Measurements from ENCODE around the gene DUOXA1. TPM values are rescaled to one million over a fixed set of nuclear protein-coding genes. Genes with fewer than 3 reads are reported as not detected.
"Not testable (repeated sequence)": the region's sequence is repeated elsewhere in the genome, so short reads cannot be mapped to it uniquely, and the experiment has no call there.

Gene DUOXA1
- polyA plus RNA-seq, 3 donors: 0.16 to 0.56 (median 0.20) TPM

DNA sequence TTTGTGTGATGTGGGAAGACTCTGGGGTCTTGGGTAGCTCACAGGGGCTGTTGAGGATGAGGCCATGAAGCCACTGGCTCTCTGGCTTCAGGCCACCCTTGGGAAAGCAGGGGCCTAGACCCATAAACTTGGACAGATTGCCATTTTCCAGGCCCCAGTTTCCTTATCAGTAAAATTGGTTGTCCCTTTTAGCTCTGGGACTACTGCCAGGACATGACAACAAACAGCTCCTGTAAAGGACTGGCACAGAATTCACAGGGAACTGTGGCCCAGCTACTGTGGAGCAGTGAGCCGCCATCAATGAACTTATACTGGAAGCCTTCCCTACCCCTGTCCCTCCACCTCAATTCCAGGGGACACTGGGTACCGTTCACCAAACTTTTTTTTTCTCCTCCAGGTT lies 52.3 kb downstream of the DUOXA1 start:
- DNase-seq (ENCODE audit: extremely low read depth in 1 of 11, low read depth in 9 of 11, low spot score in 4 of 11): not testable (repeated sequence)

DNA sequence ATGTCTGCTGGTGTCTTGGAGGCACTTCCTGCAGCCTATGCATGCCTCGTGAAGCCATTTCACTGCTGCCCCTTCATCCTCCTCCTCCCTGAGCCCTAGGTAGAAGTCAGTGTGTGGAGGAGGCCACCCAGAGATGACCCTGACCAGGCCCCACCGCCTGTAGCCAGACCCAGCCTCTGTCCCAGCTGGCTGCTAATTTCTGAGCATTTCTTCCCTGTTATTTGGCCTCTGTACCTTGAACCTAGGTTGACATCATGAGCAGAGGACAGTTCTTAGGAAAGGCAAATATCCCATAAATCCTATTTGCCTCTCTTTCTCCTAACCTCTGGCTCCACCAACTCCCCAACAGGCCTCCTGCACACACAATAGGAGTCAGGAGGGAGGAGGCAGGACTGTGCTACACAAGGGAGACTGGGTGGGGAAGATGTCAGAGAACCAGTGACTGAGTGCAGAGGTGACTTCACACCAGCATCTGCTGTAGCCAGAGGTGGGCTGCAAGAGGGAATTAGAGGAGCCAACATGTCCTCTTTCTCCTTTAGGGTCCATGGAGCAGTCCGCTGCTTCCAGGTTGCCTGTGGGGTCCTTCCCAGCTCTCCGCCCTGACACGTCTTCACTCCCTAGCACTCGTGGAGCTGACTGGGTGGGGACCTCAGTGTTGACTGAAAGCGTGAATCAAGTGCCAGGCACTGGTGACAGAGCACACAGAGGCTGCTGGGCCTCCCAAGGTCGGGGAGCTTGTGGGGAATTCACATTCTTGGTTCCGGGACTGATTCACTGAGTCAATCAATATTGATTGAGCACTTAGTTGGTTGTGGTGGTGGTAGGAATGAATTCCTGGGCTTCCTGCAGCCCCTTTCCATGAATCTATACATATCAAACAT lies 54.0 kb downstream of the DUOXA1 start:
- not testable (repeated sequence) for DNase-seq (ENCODE audit: extremely low read depth in 1 of 11, low read depth in 9 of 11, low spot score in 4 of 11)

DNA sequence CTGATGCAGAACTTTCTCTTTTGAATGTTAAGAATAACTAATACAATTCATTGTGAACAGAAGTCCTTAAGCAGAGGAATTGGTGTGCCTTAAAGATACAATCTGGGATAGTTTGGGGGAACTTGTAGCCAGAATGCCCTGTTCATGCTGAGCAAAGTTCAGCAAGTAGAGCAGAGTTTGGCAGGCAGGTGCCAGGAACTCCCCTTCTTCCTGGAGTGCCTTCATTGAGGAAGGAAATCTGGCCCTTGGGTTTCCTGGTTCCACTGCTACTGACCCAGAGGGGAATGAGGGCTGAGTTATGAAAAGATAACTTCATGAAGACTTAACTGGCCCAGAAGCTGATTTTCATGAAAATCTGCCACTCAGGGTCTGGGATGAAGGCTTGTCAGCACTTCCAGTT lies 56.1 kb downstream of the DUOXA1 start:
- not testable (repeated sequence) for DNase-seq (ENCODE audit: extremely low read depth in 1 of 11, low read depth in 9 of 11, low spot score in 4 of 11)

DNA sequence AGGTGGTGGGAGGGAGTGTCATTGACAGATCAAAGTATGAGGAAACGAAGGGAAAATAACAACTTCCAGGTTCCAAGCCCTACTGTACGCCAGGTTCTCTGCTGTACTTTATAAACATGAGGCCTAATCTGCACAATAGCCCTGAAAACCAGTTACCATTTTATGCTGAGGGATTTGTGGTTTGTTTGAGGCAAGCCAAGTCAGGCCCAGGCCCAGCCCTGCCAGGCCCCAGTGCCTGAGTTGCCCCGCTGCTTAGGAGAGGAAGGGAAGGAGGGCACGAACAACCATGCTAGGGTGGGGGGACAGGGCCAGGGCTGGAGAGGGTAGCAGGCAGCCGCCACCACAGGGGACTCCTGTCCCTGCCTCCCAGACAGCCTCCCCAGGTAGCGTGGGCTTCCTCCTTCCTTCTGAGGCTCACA lies 59.7 kb downstream of the DUOXA1 start:
- not testable (repeated sequence) for DNase-seq (ENCODE audit: extremely low read depth in 1 of 11, low read depth in 9 of 11, low spot score in 4 of 11)

Other genes starting within 250 kb of the DUOXA1 start
- not detected for gene TERB2, start 173.2 kb downstream of the DUOXA1 start, polyA plus RNA-seq (ENCODE audit: insufficient read length in 3 of 3)
- 10 to 100 TPM; 38.1 to 44.3 (median 41.7) TPM for gene SORD, start 106.7 kb downstream of the DUOXA1 start, polyA plus RNA-seq (ENCODE audit: insufficient read length in 3 of 3)
- under 1 TPM; 0.05 to 0.11 (median 0.07) TPM for gene DUOX2, start 15.7 kb downstream of the DUOXA1 start, polyA plus RNA-seq (ENCODE audit: insufficient read length in 3 of 3)
- gene DUOXA2, start 15.6 kb downstream of the DUOXA1 start, polyA plus RNA-seq (ENCODE audit: insufficient read length in 3 of 3): not detected
- 1 to 10 TPM; 3.2 to 5.1 (median 3.8) TPM for gene DUOX1, start 115 bp upstream of the DUOXA1 start, polyA plus RNA-seq (ENCODE audit: insufficient read length in 3 of 3)
- gene SHF, start 58.1 kb upstream of the DUOXA1 start, polyA plus RNA-seq (ENCODE audit: insufficient read length in 3 of 3): 10 to 100 TPM; 15.0 to 20.4 (median 16.5) TPM
- under 1 TPM; 0.48 to 0.82 (median 0.55) TPM for gene SLC28A2, start 122.4 kb upstream of the DUOXA1 start, polyA plus RNA-seq (ENCODE audit: insufficient read length in 3 of 3)
- gene GATM, start 248.7 kb upstream of the DUOXA1 start, polyA plus RNA-seq (ENCODE audit: insufficient read length in 3 of 3): 100 to 1,000 TPM; 227 to 276 (median 255) TPM

Data from renal cortex interstitium (tissue), 11 donors.